ENCODE results near the gene PRRT1B. TPM values are rescaled to one million over a fixed set of nuclear protein-coding genes. Genes with fewer than 3 reads are reported as not detected.
A peak's percentile ranks its signal among the peaks of the same experiment; 100 is the strongest.

PRRT1B gene
- total RNA-seq, 6 experiments from 2014 or later, result 0.25 to 7.3 (median 2.4) TPM

GRCh38 chr9:131559421-131560000, 14.2 kb downstream of the PRRT1B start:
- WGBS (ENCODE audit: insufficient coverage, low coverage, low lambda C conversion rate, missing lambda C conversion rate), result 57% methylated on average over 1 of the region's 1 CpG
- Histone ChIP-seq H3K4me3 (no peak overlapping the region), H3K9me3 (no peaks in the 10 kb centered on the region), H3K27ac (no peak overlapping the region), H3K4me1 (no peaks in the 10 kb centered on the region), H3K27me3 (no peaks in the 10 kb centered on the region), H3K36me3 (no peaks in the 10 kb centered on the region)
- intact Hi-C loops (cut with DNase I), result no loop called here
- TF ChIP-seq POLR2A (IDR thresholded peaks at IDR 0.05), result no peak
- peak in 2 of 4 donors; percentile 27 to 41 for TF ChIP-seq CTCF (IDR thresholded peaks at IDR 0.05)
- ATAC-seq (peak; percentile 23 to 46 (median 30)), DNase-seq (no peak)

- no peaks in the 10 kb centered on the region for H3K36me3 ChIP-seq
- 52% methylated on average over 7 of the region's 9 CpGs for WGBS (ENCODE audit: insufficient coverage, low coverage, low lambda C conversion rate, missing lambda C conversion rate)
- no peak overlapping the region for H3K4me3 ChIP-seq
- no peaks in the 10 kb centered on the region for H3K9me3 ChIP-seq
- intact Hi-C loops (cut with DNase I), result no loop called here
- no peaks in the 10 kb centered on the region for H3K27me3 ChIP-seq
- TF ChIP-seq POLR2A (IDR thresholded peaks at IDR 0.05) (no peak), CTCF (IDR thresholded peaks at IDR 0.05) (no peak)
- ATAC-seq (peak in 1 of 4 donors; percentile 34), DNase-seq (no peak)
- H3K27ac ChIP-seq, result no peak overlapping the region
- no peaks in the 10 kb centered on the region for H3K4me1 ChIP-seq
Observed at GRCh38 chr9:131562032-131562959, 17.0 kb downstream of the PRRT1B start.

- H3K4me1 ChIP-seq, result no peaks in the 10 kb centered on the region
- H3K27me3 ChIP-seq, result no peaks in the 10 kb centered on the region
- TF ChIP-seq CTCF (IDR thresholded peaks at IDR 0.05), result no peak
- DNase-seq (no peak), ATAC-seq (no peak)
- no peaks in the 10 kb centered on the region for H3K36me3 ChIP-seq
- no peak overlapping the region for H3K27ac ChIP-seq
- H3K4me3 ChIP-seq, result no peak overlapping the region
- H3K9me3 ChIP-seq, result no peaks in the 10 kb centered on the region
- intact Hi-C loops (cut with DNase I), result no loop called here
- 75% methylated on average over 5 of the region's 5 CpGs for WGBS (ENCODE audit: insufficient coverage, low coverage, low lambda C conversion rate, missing lambda C conversion rate)
Observed at GRCh38 chr9:131565369-131565768, 20.0 kb downstream of the PRRT1B start.

GRCh38 chr9:131566158-131566557, 20.8 kb downstream of the PRRT1B start:
- Histone ChIP-seq H3K9me3 (no peaks in the 10 kb centered on the region), H3K4me1 (no peaks in the 10 kb centered on the region), H3K4me3 (no peak overlapping the region), H3K27me3 (no peaks in the 10 kb centered on the region), H3K36me3 (no peaks in the 10 kb centered on the region), H3K27ac (no peak overlapping the region)
- ATAC-seq (no peak), DNase-seq (no peak)
- WGBS (ENCODE audit: insufficient coverage, low coverage, low lambda C conversion rate, missing lambda C conversion rate), result 93% methylated on average over 3 of the region's 3 CpGs
- intact Hi-C loops (cut with DNase I), result no loop called here
- TF ChIP-seq CTCF (IDR thresholded peaks at IDR 0.05) (no peak), POLR2A (IDR thresholded peaks at IDR 0.05) (no peak)

All from right lobe of liver (tissue), 6 donors.